Ishikawa (cell line): ENCODE results near the gene CCDC141.

Source experiments
- CEBPB ChIP-seq: IDR thresholded peaks from 2 replicates; pipeline ENCODE4 v1.6.1; 2012
- CREB1 ChIP-seq: IDR thresholded peaks from 2 replicates; pipeline ENCODE4 v1.6.1; 2012; ENCODE audit warnings: low read depth
- EGR1 ChIP-seq: IDR thresholded peaks from 2 replicates; pipeline ENCODE4 v1.6.1; 2012
- EP300 ChIP-seq: IDR thresholded peaks from 2 replicates; pipeline ENCODE4 v1.6.1; 2012; ENCODE audit warnings: borderline replicate concordance
- FOXM1 ChIP-seq: IDR thresholded peaks from 2 replicates; pipeline ENCODE4 v1.6.1; 2012; ENCODE audit warnings: low read depth, borderline replicate concordance
- MAX ChIP-seq: IDR thresholded peaks from 2 replicates; pipeline ENCODE4 v1.6.1; 2012
- NFIC ChIP-seq: IDR thresholded peaks from 2 replicates; pipeline ENCODE4 v1.6.1; 2012
- RAD21 ChIP-seq: IDR thresholded peaks from 2 replicates; pipeline ENCODE4 v1.6.1; 2012; ENCODE audit warnings: low read depth
- REST ChIP-seq: IDR thresholded peaks from 2 replicates; pipeline ENCODE4 v1.6.1; 2012; ENCODE audit warnings: low read depth, mild to moderate bottlenecking
- TAF1 ChIP-seq: IDR thresholded peaks from 2 replicates; pipeline ENCODE4 v1.6.1; 2012; ENCODE audit warnings: low read depth, mild to moderate bottlenecking
- TCF12 ChIP-seq: IDR thresholded peaks from 2 replicates; pipeline ENCODE4 v1.6.1; 2012; ENCODE audit warnings: low read depth
- TEAD4 ChIP-seq: IDR thresholded peaks from 2 replicates; pipeline ENCODE4 v1.6.1; 2012
- YY1 ChIP-seq: IDR thresholded peaks from 2 replicates; pipeline ENCODE4 v1.6.1; 2012; ENCODE audit warnings: low read depth
- ZBTB7A ChIP-seq: IDR thresholded peaks from 2 replicates; pipeline ENCODE4 v1.6.1; 2012; ENCODE audit warnings: low read depth
- TF ChIP-seq, protein P1 (sequence below): IDR thresholded peaks from 2 replicates; pipeline ENCODE4 v1.6.1; 2012

The CCDC141 gene

GRCh38 chr2:178908810-178909209 lies 141.1 kb downstream of the CCDC141 start:
- TF ChIP-seq TCF12 (no peak), FOXM1 (no peak), REST (no peak), EP300 (no peak), NFIC (no peak), TAF1 (no peak), TEAD4 (no peak)

DNA sequence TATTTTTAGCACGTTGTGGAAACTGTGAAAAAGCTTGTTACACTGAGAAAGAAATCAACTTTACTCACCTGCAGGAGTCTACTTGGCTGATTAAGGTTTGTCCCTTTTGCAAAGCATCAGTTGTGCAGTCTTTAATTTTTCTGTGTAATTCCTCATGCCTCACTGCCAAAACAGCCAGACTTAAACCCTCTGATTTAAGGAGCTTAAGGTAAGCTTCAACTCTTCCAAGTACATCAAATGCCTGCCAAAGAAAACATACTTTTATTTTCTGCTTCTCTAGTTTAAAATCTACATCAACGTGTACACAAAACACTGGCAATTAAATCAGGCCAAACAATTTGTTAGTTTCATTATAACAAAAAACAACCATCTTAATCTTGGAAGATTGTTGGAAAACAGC lies 144.7 kb downstream of the CCDC141 start:
- no peak for TF ChIP-seq FOXM1

GRCh38 chr2:178899656-178900055 lies 150.3 kb downstream of the CCDC141 start:
- TF ChIP-seq CEBPB (no peak), FOXM1 (no peak), MAX (no peak), EGR1 (no peak), NFIC (no peak), CREB1 (no peak), TAF1 (no peak), REST (no peak), ZBTB7A (no peak), RAD21 (no peak), EP300 (no peak), TCF12 (no peak), TEAD4 (no peak), YY1 (no peak)
- TF ChIP-seq, protein P1, sequence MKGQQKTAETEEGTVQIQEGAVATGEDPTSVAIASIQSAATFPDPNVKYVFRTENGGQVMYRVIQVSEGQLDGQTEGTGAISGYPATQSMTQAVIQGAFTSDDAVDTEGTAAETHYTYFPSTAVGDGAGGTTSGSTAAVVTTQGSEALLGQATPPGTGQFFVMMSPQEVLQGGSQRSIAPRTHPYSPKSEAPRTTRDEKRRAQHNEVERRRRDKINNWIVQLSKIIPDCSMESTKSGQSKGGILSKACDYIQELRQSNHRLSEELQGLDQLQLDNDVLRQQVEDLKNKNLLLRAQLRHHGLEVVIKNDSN: no peak

GRCh38 chr2:178895872-178896271 lies 154.1 kb downstream of the CCDC141 start:
- TF ChIP-seq NFIC (no peak), REST (no peak), EP300 (no peak), YY1 (no peak), TCF12 (no peak), CREB1 (no peak), CEBPB (no peak), RAD21 (no peak), TAF1 (no peak), MAX (no peak), FOXM1 (no peak)
- TF ChIP-seq, protein P1: no peak

- TF ChIP-seq FOXM1 (no peak), CEBPB (no peak), REST (no peak), NFIC (no peak), CREB1 (no peak), EP300 (no peak), TEAD4 (no peak), ZBTB7A (no peak), EGR1 (no peak)
- TF ChIP-seq, protein P1: no peak
Observed at GRCh38 chr2:178895171-178895570, 154.8 kb downstream of the CCDC141 start.
